ENCODE data around the gene SLC25A41.
"Not testable (repeated sequence)": the region's sequence is repeated elsewhere in the genome, so short reads cannot be mapped to it uniquely, and the experiment has no call there.

Gene SLC25A41

GRCh38 chr19:6412447-6413091, 21.0 kb downstream of the SLC25A41 start:
- Histone ChIP-seq H3K9me3 (ENCODE audit: control insufficient read depth in 5 of 5, low read length in 5 of 5) (no peaks in the 10 kb centered on the region), H3K9ac (ENCODE audit: low read length in 5 of 5) (no peak overlapping the region), H3K4me3 (ENCODE audit: low read depth in 1 of 5, low read length in 5 of 5) (no peak overlapping the region), H3K36me3 (ENCODE audit: control insufficient read depth in 5 of 5, insufficient read depth in 5 of 5, low read length in 5 of 5) (peaks cover 0 to 35% (median 35%) of the 10 kb centered on the region in 5 donors), H3K27ac (ENCODE audit: low read depth, low read length) (no peak overlapping the region), H3K4me1 (ENCODE audit: control insufficient read depth in 5 of 5, insufficient read depth in 5 of 5, low read length in 5 of 5) (peaks cover 0 to 10% (median 0%) of the 10 kb centered on the region in 5 donors), H3K27me3 (ENCODE audit: control insufficient read depth in 5 of 5, insufficient read depth in 4 of 5, low read length in 5 of 5) (no peaks in the 10 kb centered on the region)

GRCh38 chr19:6412061-6412446, 21.5 kb downstream of the SLC25A41 start:
- no peaks in the 10 kb centered on the region for H3K9me3 ChIP-seq (ENCODE audit: control insufficient read depth in 5 of 5, low read length in 5 of 5)
- H3K36me3 ChIP-seq (ENCODE audit: control insufficient read depth in 5 of 5, insufficient read depth in 5 of 5, low read length in 5 of 5) = peaks cover 0 to 30% (median 30%) of the 10 kb centered on the region in 5 donors
- no peaks in the 10 kb centered on the region for H3K27me3 ChIP-seq (ENCODE audit: control insufficient read depth in 5 of 5, insufficient read depth in 4 of 5, low read length in 5 of 5)
- H3K4me3 ChIP-seq (ENCODE audit: low read depth in 1 of 5, low read length in 5 of 5) = no peak overlapping the region
- no peak overlapping the region for H3K9ac ChIP-seq (ENCODE audit: low read length in 5 of 5)
- no peak overlapping the region for H3K27ac ChIP-seq (ENCODE audit: low read depth, low read length)
- H3K4me1 ChIP-seq (ENCODE audit: control insufficient read depth in 5 of 5, insufficient read depth in 5 of 5, low read length in 5 of 5) = peaks cover 0 to 10% (median 0%) of the 10 kb centered on the region in 5 donors

GRCh38 chr19:6409346-6409745, 24.2 kb downstream of the SLC25A41 start:
- no peak overlapping the region for H3K27ac ChIP-seq (ENCODE audit: low read depth, low read length)
- no peaks in the 10 kb centered on the region for H3K9me3 ChIP-seq (ENCODE audit: control insufficient read depth in 5 of 5, low read length in 5 of 5)
- H3K36me3 ChIP-seq (ENCODE audit: control insufficient read depth in 5 of 5, insufficient read depth in 5 of 5, low read length in 5 of 5) = peaks cover 0 to 5% (median 4%) of the 10 kb centered on the region in 5 donors
- no peak overlapping the region for H3K9ac ChIP-seq (ENCODE audit: low read length in 5 of 5)
- H3K4me3 ChIP-seq (ENCODE audit: low read depth in 1 of 5, low read length in 5 of 5) = no peak overlapping the region
- peaks cover 0 to 10% (median 0%) of the 10 kb centered on the region in 5 donors for H3K4me1 ChIP-seq (ENCODE audit: control insufficient read depth in 5 of 5, insufficient read depth in 5 of 5, low read length in 5 of 5)
- no peaks in the 10 kb centered on the region for H3K27me3 ChIP-seq (ENCODE audit: control insufficient read depth in 5 of 5, insufficient read depth in 4 of 5, low read length in 5 of 5)

GRCh38 chr19:6406401-6406800, 27.2 kb downstream of the SLC25A41 start:
- Histone ChIP-seq H3K9me3 (ENCODE audit: control insufficient read depth in 5 of 5, low read length in 5 of 5) (no peaks in the 10 kb centered on the region), H3K27ac (ENCODE audit: low read depth, low read length) (no peak overlapping the region), H3K4me1 (ENCODE audit: control insufficient read depth in 5 of 5, insufficient read depth in 5 of 5, low read length in 5 of 5) (peaks cover 0 to 3% (median 0%) of the 10 kb centered on the region in 5 donors), H3K9ac (ENCODE audit: low read length in 5 of 5) (no peak overlapping the region), H3K36me3 (ENCODE audit: control insufficient read depth in 5 of 5, insufficient read depth in 5 of 5, low read length in 5 of 5) (no peaks in the 10 kb centered on the region), H3K27me3 (ENCODE audit: control insufficient read depth in 5 of 5, insufficient read depth in 4 of 5, low read length in 5 of 5) (no peaks in the 10 kb centered on the region), H3K4me3 (ENCODE audit: low read depth in 1 of 5, low read length in 5 of 5) (no peak overlapping the region)

DNA sequence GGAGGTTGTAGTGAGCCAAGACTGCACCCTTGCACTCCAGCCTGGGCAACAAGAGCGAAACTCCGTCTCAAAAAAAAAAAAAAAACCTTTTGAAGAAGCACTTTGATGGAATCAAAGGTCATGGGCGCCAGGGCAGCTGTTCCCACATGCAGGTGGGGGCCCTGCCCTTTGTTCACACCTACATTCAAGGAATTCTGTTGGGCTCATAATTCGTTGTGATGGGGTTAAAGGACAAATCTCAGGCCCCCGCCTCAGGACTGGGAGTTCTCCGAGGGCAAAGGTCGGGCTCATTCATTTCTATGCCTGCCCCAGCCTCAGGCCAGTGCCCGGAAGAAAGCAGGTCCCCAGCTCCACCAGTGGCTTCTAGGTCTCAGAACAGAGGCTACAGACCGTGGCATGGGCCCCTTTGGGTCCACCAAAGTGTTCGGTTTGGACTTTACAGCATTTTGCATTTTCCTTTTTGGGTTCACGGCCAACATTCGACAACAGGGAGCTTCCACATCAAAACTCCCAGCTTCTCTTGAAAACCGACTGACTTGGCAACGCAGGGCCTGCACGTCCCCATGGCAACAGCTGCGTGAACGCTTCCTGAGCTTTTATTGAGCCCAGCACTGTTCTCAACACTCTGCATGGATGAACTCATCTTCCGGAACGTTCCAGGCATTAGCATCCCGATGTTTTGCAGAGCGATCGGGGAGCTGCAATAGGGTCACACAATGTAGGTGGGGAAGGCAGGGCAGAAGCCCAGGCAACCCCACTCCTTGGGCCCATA, 30.5 kb downstream of the SLC25A41 start:
- Histone ChIP-seq H3K27ac (ENCODE audit: low read depth, low read length) (no peak overlapping the region), H3K36me3 (ENCODE audit: control insufficient read depth in 5 of 5, insufficient read depth in 5 of 5, low read length in 5 of 5) (no peaks in the 10 kb centered on the region), H3K27me3 (ENCODE audit: control insufficient read depth in 5 of 5, insufficient read depth in 4 of 5, low read length in 5 of 5) (no peaks in the 10 kb centered on the region), H3K4me1 (ENCODE audit: control insufficient read depth in 5 of 5, insufficient read depth in 5 of 5, low read length in 5 of 5) (peaks cover 0 to 3% (median 0%) of the 10 kb centered on the region in 5 donors), H3K9ac (ENCODE audit: low read length in 5 of 5) (no peak overlapping the region), H3K4me3 (ENCODE audit: low read depth in 1 of 5, low read length in 5 of 5) (no peak overlapping the region), H3K9me3 (ENCODE audit: control insufficient read depth in 5 of 5, low read length in 5 of 5) (no peaks in the 10 kb centered on the region)

- Histone ChIP-seq H3K9me3 (ENCODE audit: control insufficient read depth in 5 of 5, low read length in 5 of 5) (no peaks in the 10 kb centered on the region), H3K27me3 (ENCODE audit: control insufficient read depth in 5 of 5, insufficient read depth in 4 of 5, low read length in 5 of 5) (no peaks in the 10 kb centered on the region), H3K4me1 (ENCODE audit: control insufficient read depth in 5 of 5, insufficient read depth in 5 of 5, low read length in 5 of 5) (peaks cover 0 to 3% (median 0%) of the 10 kb centered on the region in 5 donors), H3K4me3 (ENCODE audit: low read depth in 1 of 5, low read length in 5 of 5) (no peak overlapping the region), H3K36me3 (ENCODE audit: control insufficient read depth in 5 of 5, insufficient read depth in 5 of 5, low read length in 5 of 5) (no peaks in the 10 kb centered on the region), H3K27ac (ENCODE audit: low read depth, low read length) (no peak overlapping the region), H3K9ac (ENCODE audit: low read length in 5 of 5) (no peak overlapping the region)
Observed at GRCh38 chr19:6402058-6402457, 31.5 kb downstream of the SLC25A41 start.

- not testable (repeated sequence) for H3K27me3 ChIP-seq (ENCODE audit: control insufficient read depth in 5 of 5, insufficient read depth in 4 of 5, low read length in 5 of 5); H3K9me3 ChIP-seq (ENCODE audit: control insufficient read depth in 5 of 5, low read length in 5 of 5); H3K4me3 ChIP-seq (ENCODE audit: low read depth in 1 of 5, low read length in 5 of 5); H3K36me3 ChIP-seq (ENCODE audit: control insufficient read depth in 5 of 5, insufficient read depth in 5 of 5, low read length in 5 of 5); H3K27ac ChIP-seq (ENCODE audit: low read depth, low read length); H3K4me1 ChIP-seq (ENCODE audit: control insufficient read depth in 5 of 5, insufficient read depth in 5 of 5, low read length in 5 of 5); H3K9ac ChIP-seq (ENCODE audit: low read length in 5 of 5)
Observed at GRCh38 chr19:6400062-6400944, 33.3 kb downstream of the SLC25A41 start.

GRCh38 chr19:6396305-6396704, 37.3 kb downstream of the SLC25A41 start:
- peaks cover 3 to 25% (median 18%) of the 10 kb centered on the region in 5 donors for H3K4me1 ChIP-seq (ENCODE audit: control insufficient read depth in 5 of 5, insufficient read depth in 5 of 5, low read length in 5 of 5)
- H3K27ac ChIP-seq (ENCODE audit: low read depth, low read length) = no peak overlapping the region
- no peak overlapping the region for H3K9ac ChIP-seq (ENCODE audit: low read length in 5 of 5)
- peaks cover 0 to 3% (median 0%) of the 10 kb centered on the region in 5 donors for H3K36me3 ChIP-seq (ENCODE audit: control insufficient read depth in 5 of 5, insufficient read depth in 5 of 5, low read length in 5 of 5)
- no peaks in the 10 kb centered on the region for H3K27me3 ChIP-seq (ENCODE audit: control insufficient read depth in 5 of 5, insufficient read depth in 4 of 5, low read length in 5 of 5)
- no peak overlapping the region for H3K4me3 ChIP-seq (ENCODE audit: low read depth in 1 of 5, low read length in 5 of 5)
- H3K9me3 ChIP-seq (ENCODE audit: control insufficient read depth in 5 of 5, low read length in 5 of 5) = no peaks in the 10 kb centered on the region

- Histone ChIP-seq H3K9me3 (ENCODE audit: control insufficient read depth in 5 of 5, low read length in 5 of 5) (no peaks in the 10 kb centered on the region), H3K27me3 (ENCODE audit: control insufficient read depth in 5 of 5, insufficient read depth in 4 of 5, low read length in 5 of 5) (no peaks in the 10 kb centered on the region), H3K27ac (ENCODE audit: low read depth, low read length) (no peak overlapping the region), H3K4me3 (ENCODE audit: low read depth in 1 of 5, low read length in 5 of 5) (no peak overlapping the region), H3K4me1 (ENCODE audit: control insufficient read depth in 5 of 5, insufficient read depth in 5 of 5, low read length in 5 of 5) (peaks cover 3 to 25% (median 18%) of the 10 kb centered on the region in 5 donors), H3K36me3 (ENCODE audit: control insufficient read depth in 5 of 5, insufficient read depth in 5 of 5, low read length in 5 of 5) (peaks cover 0 to 7% (median 1%) of the 10 kb centered on the region in 5 donors), H3K9ac (ENCODE audit: low read length in 5 of 5) (no peak overlapping the region)
Observed at GRCh38 chr19:6394831-6395230, 38.7 kb downstream of the SLC25A41 start.
